Duodenal mucosa (tissue), 2 donors: ENCODE results near the gene MEX3B.

Experiments
- H3K27ac ChIP-seq: one replicate; pipeline ENCODE4 v1.7.0; 2013; ENCODE audit warnings: low read depth, low read length
- H3K27me3 ChIP-seq, 2 donors: one replicate each; pipeline ENCODE4 v1.7.0; 2013; ENCODE audit warnings: low read length in 2 of 2, control low read depth in 1 of 2; ENCODE audit not compliant: insufficient read depth in 2 of 2, control insufficient read depth in 1 of 2
- H3K36me3 ChIP-seq, 2 donors: one replicate each; pipeline ENCODE4 v1.7.0; 2013; ENCODE audit warnings: low read length in 2 of 2, control low read depth in 1 of 2; ENCODE audit not compliant: insufficient read depth in 2 of 2, control insufficient read depth in 1 of 2
- H3K4me1 ChIP-seq, 2 donors: one replicate each; pipeline ENCODE4 v1.7.0; 2013; ENCODE audit warnings: low read length in 2 of 2, control low read depth in 1 of 2; ENCODE audit not compliant: insufficient read depth in 2 of 2, control insufficient read depth in 1 of 2
- H3K4me3 ChIP-seq, 2 donors: one replicate each; pipeline ENCODE4 v1.7.0; 2013; ENCODE audit warnings: low read length in 2 of 2, low read depth in 1 of 2
- H3K9ac ChIP-seq, 2 donors: one replicate each; pipeline ENCODE4 v1.7.0; 2013; ENCODE audit warnings: low read length in 2 of 2, low read depth in 1 of 2
- H3K9me3 ChIP-seq, 2 donors: one replicate each; pipeline ENCODE4 v1.7.0; 2013; ENCODE audit warnings: low read length in 2 of 2, control low read depth in 1 of 2; ENCODE audit not compliant: control insufficient read depth in 1 of 2

Gene MEX3B

DNA sequence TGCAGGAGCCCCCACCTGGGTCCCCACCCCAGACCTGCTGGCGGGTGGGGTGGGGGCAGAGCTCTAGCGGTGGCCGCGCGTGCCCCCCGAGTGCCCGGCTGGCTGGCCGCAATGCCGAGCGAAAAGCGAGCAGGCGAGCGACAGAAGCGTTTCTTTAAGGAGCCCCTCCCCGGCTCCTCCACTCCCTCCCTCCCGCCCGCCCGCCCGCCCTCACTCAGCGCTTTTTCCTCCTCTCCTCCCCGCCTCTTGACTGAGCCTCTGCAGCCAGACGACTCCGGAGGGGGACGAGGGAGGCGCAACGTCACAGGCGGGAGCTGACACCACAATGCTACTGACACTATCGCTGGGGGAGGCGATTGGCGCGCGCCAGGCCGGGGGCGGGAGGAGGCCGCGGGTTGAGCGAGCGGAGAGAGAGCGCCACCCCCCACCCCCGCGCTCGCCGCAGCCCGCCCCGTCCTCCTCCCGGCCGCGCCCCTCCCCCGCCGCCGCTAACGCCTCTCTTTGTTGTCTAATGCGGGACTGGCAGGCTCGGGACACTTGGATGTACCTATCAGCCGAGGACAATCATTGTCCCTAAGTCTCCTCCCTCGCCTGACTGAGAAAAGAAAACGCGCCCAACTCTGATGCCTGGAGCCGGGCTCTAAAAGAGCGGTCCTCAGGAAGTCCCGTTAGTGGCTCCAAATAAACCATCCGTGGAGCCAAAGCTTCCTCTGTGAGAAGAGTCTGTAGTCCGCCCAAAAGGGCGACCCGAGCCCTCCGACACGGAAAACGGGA lies at the start of gene MEX3B:
Gene MEX3B (minus strand): TSS at position 127 of the 774 bp plus-strand sequence. CDS start 313 bp downstream, outside the sequence.
- H3K4me3 ChIP-seq = peak within 1 kb of the TSS; percentile 78 to 88

GRCh38 chr15:82093774-82094211 lies 48.0 kb upstream of the MEX3B start:
- H3K4me1 ChIP-seq = no peaks in the 10 kb centered on the region
- no peaks in the 10 kb centered on the region for H3K27me3 ChIP-seq
- no peak overlapping the region for H3K4me3 ChIP-seq
- H3K27ac ChIP-seq = no peak overlapping the region
- no peak overlapping the region for H3K9ac ChIP-seq
- no peaks in the 10 kb centered on the region for H3K9me3 ChIP-seq
- no peaks in the 10 kb centered on the region for H3K36me3 ChIP-seq

More for the DNA sequence above, at the start of gene MEX3B:
- Histone ChIP-seq H3K27ac (peak within 1 kb of the TSS; percentile 81), H3K4me1 (peaks cover 4 to 13% of the 10 kb centered on the region in 2 donors), H3K36me3 (no peaks in the 10 kb centered on the region), H3K27me3 (peaks cover 19 to 20% of the 10 kb centered on the region in 2 donors), H3K9ac (peak within 1 kb of the TSS; percentile 63 to 64), H3K9me3 (no peaks in the 10 kb centered on the region)

- Histone ChIP-seq H3K27ac (no peak overlapping the region), H3K4me3 (no peak overlapping the region), H3K9ac (no peak overlapping the region), H3K9me3 (no peaks in the 10 kb centered on the region), H3K27me3 (no peaks in the 10 kb centered on the region), H3K36me3 (no peaks in the 10 kb centered on the region), H3K4me1 (no peaks in the 10 kb centered on the region)
Observed at GRCh38 chr15:82093325-82093724, 47.5 kb upstream of the MEX3B start.

- no peaks in the 10 kb centered on the region for H3K9me3 ChIP-seq
- no peaks in the 10 kb centered on the region for H3K36me3 ChIP-seq
- H3K4me3 ChIP-seq = no peak overlapping the region
- no peak overlapping the region for H3K27ac ChIP-seq
- no peak overlapping the region for H3K9ac ChIP-seq
- H3K4me1 ChIP-seq = no peaks in the 10 kb centered on the region
- H3K27me3 ChIP-seq = no peaks in the 10 kb centered on the region
Observed at GRCh38 chr15:82091636-82092140, 45.9 kb upstream of the MEX3B start.

- Histone ChIP-seq H3K36me3 (no peaks in the 10 kb centered on the region), H3K27ac (no peak overlapping the region), H3K27me3 (no peaks in the 10 kb centered on the region)
Observed at GRCh38 chr15:82086243-82086995, 40.6 kb upstream of the MEX3B start.

DNA sequence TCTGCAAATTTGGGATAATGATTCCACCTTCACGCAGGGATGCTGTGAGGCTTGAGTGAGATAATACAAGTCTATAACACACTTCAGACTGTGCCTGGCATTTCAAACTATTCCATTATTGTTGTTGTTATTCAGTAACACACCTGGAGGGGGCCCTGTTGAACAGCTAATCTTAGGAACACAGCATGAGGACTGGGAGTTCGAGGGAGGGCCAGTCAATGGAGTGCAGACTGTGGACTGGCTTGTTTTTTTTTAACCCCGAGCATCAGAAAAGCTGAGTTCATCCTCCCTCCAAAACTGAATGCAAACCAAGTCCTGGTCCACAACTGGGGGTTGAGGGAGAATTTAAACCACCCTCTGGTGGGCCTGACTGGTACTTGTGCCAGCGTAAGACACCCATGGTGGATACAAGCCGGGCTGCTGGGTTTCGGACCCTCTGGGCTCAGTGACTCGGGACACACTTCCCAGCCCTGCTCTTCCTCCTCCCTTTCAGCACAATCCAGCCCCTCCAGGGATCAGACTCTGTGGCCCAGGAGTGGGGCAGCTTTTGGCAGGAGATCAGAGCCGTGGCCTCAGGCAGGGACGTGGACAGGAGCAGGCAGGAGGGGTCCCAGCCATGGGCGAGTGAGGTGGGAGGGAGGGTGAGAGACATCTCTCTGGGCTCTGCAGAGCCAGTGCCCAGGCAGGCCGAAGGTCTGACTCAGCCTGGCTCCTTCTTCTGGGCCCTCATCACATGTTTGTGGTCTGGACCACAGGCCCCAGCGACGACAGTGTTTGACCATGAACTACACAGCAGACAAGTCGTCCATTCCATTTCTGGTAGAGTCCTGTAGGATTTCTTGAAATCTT lies 36.3 kb upstream of the MEX3B start:
- Histone ChIP-seq H3K27ac (no peak overlapping the region), H3K9ac (no peak overlapping the region), H3K36me3 (no peaks in the 10 kb centered on the region), H3K4me1 (no peaks in the 10 kb centered on the region), H3K4me3 (no peak overlapping the region), H3K9me3 (no peaks in the 10 kb centered on the region), H3K27me3 (no peaks in the 10 kb centered on the region)

More at GRCh38 chr15:82086243-82086995, 40.6 kb upstream of the MEX3B start:
- Histone ChIP-seq H3K4me1 (no peaks in the 10 kb centered on the region), H3K9me3 (no peaks in the 10 kb centered on the region), H3K9ac (no peak overlapping the region), H3K4me3 (no peak overlapping the region)

- Histone ChIP-seq H3K27me3 (no peaks in the 10 kb centered on the region), H3K27ac (no peak overlapping the region), H3K9ac (no peak overlapping the region), H3K9me3 (no peaks in the 10 kb centered on the region), H3K4me1 (no peaks in the 10 kb centered on the region), H3K4me3 (no peak overlapping the region), H3K36me3 (no peaks in the 10 kb centered on the region)
Observed at GRCh38 chr15:82080774-82081173, 35.0 kb upstream of the MEX3B start.

DNA sequence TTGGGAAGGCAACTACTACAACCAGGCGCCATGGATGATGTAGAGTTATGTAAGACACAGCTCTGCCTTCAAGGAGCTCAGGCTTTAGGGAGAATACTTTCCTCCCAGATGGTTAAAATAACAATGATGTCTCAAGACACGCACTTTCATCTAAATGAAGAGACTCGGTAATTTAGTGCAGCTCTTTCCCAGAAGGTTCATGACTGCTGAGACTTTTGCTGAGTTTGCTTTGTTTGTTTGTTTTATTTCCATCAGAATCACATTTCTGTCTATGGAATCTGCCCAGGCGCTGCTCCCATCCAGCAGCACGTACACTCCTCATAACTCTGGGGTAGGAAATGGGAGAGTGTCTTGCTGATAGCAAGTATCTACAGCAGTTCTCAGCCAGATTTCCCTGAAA lies 33.9 kb upstream of the MEX3B start:
- no peak overlapping the region for H3K9ac ChIP-seq
- H3K27me3 ChIP-seq = no peaks in the 10 kb centered on the region
- no peak overlapping the region for H3K4me3 ChIP-seq
- no peaks in the 10 kb centered on the region for H3K4me1 ChIP-seq
- no peaks in the 10 kb centered on the region for H3K36me3 ChIP-seq
- H3K27ac ChIP-seq = no peak overlapping the region
- H3K9me3 ChIP-seq = no peaks in the 10 kb centered on the region

GRCh38 chr15:82074610-82075009 lies 28.8 kb upstream of the MEX3B start:
- H3K9ac ChIP-seq = no peak overlapping the region
- H3K4me3 ChIP-seq = no peak overlapping the region
- no peak overlapping the region for H3K27ac ChIP-seq
- no peaks in the 10 kb centered on the region for H3K27me3 ChIP-seq
- no peaks in the 10 kb centered on the region for H3K9me3 ChIP-seq
- no peaks in the 10 kb centered on the region for H3K4me1 ChIP-seq
- no peaks in the 10 kb centered on the region for H3K36me3 ChIP-seq
